ENCODE measurements around the gene ANKRD39. TPM values are rescaled to one million over a fixed set of nuclear protein-coding genes. Genes with fewer than 3 reads are reported as not detected.
A peak's percentile ranks its signal among the peaks of the same experiment; 100 is the strongest.

The ANKRD39 gene
- total and polyA plus RNA-seq, 9 of the 15 experiments (the other 6 are each of a cell fraction or from before 2014, with no cell fraction given): 8.2 to 33.1 (median 23.8) TPM

- no peak overlapping the region for H3K4me2 ChIP-seq (ENCODE audit: insufficient read depth, low read length)
- intact Hi-C loops (cut with micrococcal nuclease): loop anchor here (10.0 kb wide), 1 partner anchor 254 kb away; no protein-coding TSS in a partner anchor
- no peak for FAIRE-seq
- ChIA-PET CTCF (ENCODE audit: low intra/inter-chr PET ratio) (no interaction called here), POLR2A (interaction anchor here (1.7 kb wide), 1 partner anchor 31 kb away, joined by 4 read pairs; no protein-coding TSS in a partner anchor)
- H3K36me3 ChIP-seq (ENCODE audit: control insufficient read depth, insufficient read depth, low read length): no peaks in the 10 kb centered on the region
- BruUV-seq (replicated peaks): no TSS peak
- no peak for ATAC-seq
- no peak for DNase-seq (ENCODE audit: extremely low read depth in 1 of 4, low spot score in 3 of 4)
- H3K27me3 ChIP-seq (ENCODE audit: control insufficient read depth in 2 of 2, insufficient read depth in 2 of 2, low read length in 2 of 2): no peaks in the 10 kb centered on the region
- WGBS (ENCODE audit: insufficient coverage, low coverage, missing lambda C conversion rate): 69% methylated on average over 10 of the region's 10 CpGs
- 0 out of 2 replicates have a peak, but pooled peaks cover 5% of the 10 kb centered on the region for H4K20me1 ChIP-seq (replicated peaks; ENCODE audit: control insufficient read depth, insufficient read depth, low read length)
- no peak overlapping the region for H3K9ac ChIP-seq (ENCODE audit: insufficient read depth in 1 of 2, low read depth in 2 of 2, low read length in 2 of 2)
- peaks cover 5% of the 10 kb centered on the region for H3K9me1 ChIP-seq (ENCODE audit: control insufficient read depth, insufficient read depth, low read length)
- H3K4me3 ChIP-seq: no peak overlapping the region
- no peaks in the 10 kb centered on the region for H3K79me2 ChIP-seq (ENCODE audit: control insufficient read depth, insufficient read depth, low read length)
- H3K27ac ChIP-seq (ENCODE audit: extremely low read depth, low read depth, low read length): no peak overlapping the region
- no peaks in the 10 kb centered on the region for H3K9me3 ChIP-seq (replicated peaks; ENCODE audit: control insufficient read depth, insufficient read depth, low read depth, low read length)
- in situ Hi-C loops (cut with MboI): no loop called here
- H2AFZ ChIP-seq (ENCODE audit: low read depth, low read length): no peak overlapping the region
- peaks cover 10 to 20% of the 10 kb centered on the region in 2 experiments; a peak in 4 of 5 replicates for H3K4me1 ChIP-seq (replicated peaks in 1 of 2; ENCODE audit: control insufficient read depth in 2 of 2, insufficient read depth in 2 of 2, low read length in 2 of 2)
- 0 out of 2 replicates have a peak, but pooled peaks have one; percentile 41 for TF ChIP-seq IRF9 (tag; IDR thresholded peaks at IDR 0.05)
- TF ChIP-seq CEBPG (CRISPR knock-in tag; IDR thresholded peaks at IDR 0.05): no peak
- peak in 1 of 2 experiments; percentile 71; a peak in 3 of 4 replicates for TF ChIP-seq CEBPG (tag; conservative IDR thresholded peaks at IDR 0.05 in 1 of 2, IDR thresholded peaks at IDR 0.05 in 1 of 2)
- no peak for TF ChIP-seq JUND (IDR thresholded peaks at IDR 0.05; ENCODE audit: borderline replicate concordance, low read depth, low read length)
- no peak for TF ChIP-seq JUND (tag; IDR thresholded peaks at IDR 0.05; ENCODE audit: borderline replicate concordance, low read depth, low read length)
- TF ChIP-seq NONO (IDR thresholded peaks at IDR 0.05; ENCODE audit: low read depth in 2 of 2, low read length in 1 of 2): no peak
- TF ChIP-seq NFIC (IDR thresholded peaks at IDR 0.05): no peak
- TF ChIP-seq ELF2 (CRISPR knock-in tag; IDR thresholded peaks at IDR 0.05): no peak
- TF ChIP-seq ZNF134 (CRISPR knock-in tag; conservative IDR thresholded peaks at IDR 0.05): no peak
- TF ChIP-seq NCOA2 (IDR thresholded peaks at IDR 0.05; ENCODE audit: partially characterized antibody in 2 of 2): no peak
- TF ChIP-seq SRSF9 (IDR thresholded peaks at IDR 0.05; ENCODE audit: borderline replicate concordance, low read depth, low read length): no peak
- no peak for TF ChIP-seq C11orf30 (IDR thresholded peaks at IDR 0.05; ENCODE audit: low read depth)
- TF ChIP-seq ZC3H11A (IDR thresholded peaks at IDR 0.05; ENCODE audit: low read depth, low read length): no peak
- TF ChIP-seq, protein P1, sequence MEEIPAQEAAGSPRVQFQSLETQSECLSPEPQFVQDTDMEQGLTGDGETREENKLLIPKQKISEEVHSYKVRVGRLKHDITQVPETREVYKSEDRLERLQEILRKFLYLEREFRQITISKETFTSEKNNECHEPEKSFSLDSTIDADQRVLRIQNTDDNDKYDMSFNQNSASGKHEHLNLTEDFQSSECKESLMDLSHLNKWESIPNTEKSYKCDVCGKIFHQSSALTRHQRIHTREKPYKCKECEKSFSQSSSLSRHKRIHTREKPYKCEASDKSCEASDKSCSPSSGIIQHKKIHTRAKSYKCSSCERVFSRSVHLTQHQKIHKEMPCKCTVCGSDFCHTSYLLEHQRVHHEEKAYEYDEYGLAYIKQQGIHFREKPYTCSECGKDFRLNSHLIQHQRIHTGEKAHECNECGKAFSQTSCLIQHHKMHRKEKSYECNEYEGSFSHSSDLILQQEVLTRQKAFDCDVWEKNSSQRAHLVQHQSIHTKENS (CRISPR knock-in tag; IDR thresholded peaks at IDR 0.05): no peak
- TF ChIP-seq, protein P2, sequence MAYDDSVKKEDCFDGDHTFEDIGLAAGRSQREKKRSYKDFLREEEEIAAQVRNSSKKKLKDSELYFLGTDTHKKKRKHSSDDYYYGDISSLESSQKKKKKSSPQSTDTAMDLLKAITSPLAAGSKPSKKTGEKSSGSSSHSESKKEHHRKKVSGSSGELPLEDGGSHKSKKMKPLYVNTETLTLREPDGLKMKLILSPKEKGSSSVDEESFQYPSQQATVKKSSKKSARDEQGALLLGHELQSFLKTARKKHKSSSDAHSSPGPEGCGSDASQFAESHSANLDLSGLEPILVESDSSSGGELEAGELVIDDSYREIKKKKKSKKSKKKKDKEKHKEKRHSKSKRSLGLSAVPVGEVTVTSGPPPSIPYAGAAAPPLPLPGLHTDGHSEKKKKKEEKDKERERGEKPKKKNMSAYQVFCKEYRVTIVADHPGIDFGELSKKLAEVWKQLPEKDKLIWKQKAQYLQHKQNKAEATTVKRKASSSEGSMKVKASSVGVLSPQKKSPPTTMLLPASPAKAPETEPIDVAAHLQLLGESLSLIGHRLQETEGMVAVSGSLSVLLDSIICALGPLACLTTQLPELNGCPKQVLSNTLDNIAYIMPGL (CRISPR knock-in tag; IDR thresholded peaks at IDR 0.05): no peak
Observed at GRCh38 chr2:96808176-96808837, 49.5 kb downstream of the ANKRD39 start.

Data from K562 (cell line).